Stimulated activated CD4-positive, alpha-beta T cell treated with anti-CD3 and anti-CD28 coated beads, Interleukin-2, amount 100 ng/mL, for 48 hours (primary cell): ENCODE results near the gene LMBRD2.
"Not testable (repeated sequence)": the region's sequence is repeated elsewhere in the genome, so short reads cannot be mapped to it uniquely, and the experiment has no call there.

Source experiments
- DNase-seq, 2 donors: peaks; one replicate each; pipeline ENCODE4 v3.0.0-alpha.2; 2020

The LMBRD2 gene

GRCh38 chr5:36160617-36161016 lies 8.9 kb upstream of the LMBRD2 start:
- DNase-seq: no peak

- no peak for DNase-seq
Measured at GRCh38 chr5:36158144-36158543, 6.5 kb upstream of the LMBRD2 start.

GRCh38 chr5:36156619-36157018 lies 4.9 kb upstream of the LMBRD2 start:
- no peak for DNase-seq

- DNase-seq: no peak
Measured at GRCh38 chr5:36156121-36156601, 4.5 kb upstream of the LMBRD2 start.

- no peak for DNase-seq
Measured at GRCh38 chr5:36155291-36155690, 3.6 kb upstream of the LMBRD2 start.

- DNase-seq: no peak
Measured at GRCh38 chr5:36153726-36154125, 2.0 kb upstream of the LMBRD2 start.

- DNase-seq: no peak
Measured at GRCh38 chr5:36153298-36153677, 1.6 kb upstream of the LMBRD2 start.

GRCh38 chr5:36152324-36153297 lies 924 bp upstream of the LMBRD2 start:
- DNase-seq: no peak

GRCh38 chr5:36150676-36151433 lies 832 bp downstream of the LMBRD2 start:
- peak; percentile 30 to 41 for DNase-seq

GRCh38 chr5:36147681-36148080 lies 4.0 kb downstream of the LMBRD2 start:
- DNase-seq: no peak

- DNase-seq: no peak
Measured at GRCh38 chr5:36146390-36146789, 5.3 kb downstream of the LMBRD2 start.

- no peak for DNase-seq
Measured at GRCh38 chr5:36145311-36145710, 6.4 kb downstream of the LMBRD2 start.

- no peak for DNase-seq
Measured at GRCh38 chr5:36138900-36139683, 12.6 kb downstream of the LMBRD2 start.

- no peak for DNase-seq
Measured at GRCh38 chr5:36136581-36136980, 15.1 kb downstream of the LMBRD2 start.

GRCh38 chr5:36135988-36136387 lies 15.7 kb downstream of the LMBRD2 start:
- no peak for DNase-seq

GRCh38 chr5:36133009-36133408 lies 18.7 kb downstream of the LMBRD2 start:
- not testable (repeated sequence) for DNase-seq

- DNase-seq: not testable (repeated sequence)
Measured at GRCh38 chr5:36129666-36130065, 22.0 kb downstream of the LMBRD2 start.

GRCh38 chr5:36128795-36129194 lies 22.9 kb downstream of the LMBRD2 start:
- DNase-seq: no peak

GRCh38 chr5:36125868-36126267 lies 25.8 kb downstream of the LMBRD2 start:
- DNase-seq: no peak

GRCh38 chr5:36111238-36111637 lies 40.4 kb downstream of the LMBRD2 start:
- no peak for DNase-seq

GRCh38 chr5:36108758-36109460 lies 42.8 kb downstream of the LMBRD2 start:
- DNase-seq: no peak

GRCh38 chr5:36105819-36106218 lies 45.9 kb downstream of the LMBRD2 start:
- DNase-seq: no peak
